SK-N-SH treated with all-trans-retinoic acid at 6 μM for 48 hours (cell line): ENCODE measurements around the gene BTBD17.
A peak's percentile ranks its signal among the peaks of the same experiment; 100 is the strongest.

Experiments
- CSDC2 ChIP-seq: fragments of 250-450 bp; sonication (Bioruptor Pico); IDR thresholded peaks from 2 replicates; pipeline ENCODE4 v1.5.0; 2020; ENCODE audit warnings: mild to moderate bottlenecking, moderate library complexity
- OSR1 ChIP-seq: fragments of 250-450 bp; sonication (Bioruptor Pico); IDR thresholded peaks from 2 replicates; pipeline ENCODE4 v1.8.0; 2022; ENCODE audit warnings: moderate library complexity, mild to moderate bottlenecking, inconsistent platforms
- TCF4 ChIP-seq: fragments of 250-450 bp; sonication (Bioruptor Pico); IDR thresholded peaks from 2 replicates; pipeline ENCODE4 v1.8.0; 2021; ENCODE audit warnings: mild to moderate bottlenecking, moderate library complexity, borderline replicate concordance
- TOX ChIP-seq: fragments of 250-450 bp; sonication (Bioruptor Pico); IDR thresholded peaks from 2 replicates; pipeline ENCODE4 v1.8.0; 2021; ENCODE audit warnings: mild to moderate bottlenecking, moderate library complexity, borderline replicate concordance
- ZC3H10 ChIP-seq: fragments of 250-450 bp; sonication (Bioruptor Pico); IDR thresholded peaks from 2 replicates; pipeline ENCODE4 v1.5.1; 2021; ENCODE audit warnings: mild to moderate bottlenecking, moderate library complexity
- TF ChIP-seq, protein P1 (sequence below): fragments of 250-450 bp; sonication (Bioruptor Pico); IDR thresholded peaks from 2 replicates; pipeline ENCODE4 v1.8.0; 2020; ENCODE audit warnings: mild to moderate bottlenecking, moderate library complexity, borderline replicate concordance

GRCh38 chr17:74368341-74369081 is 6.8 kb upstream of the BTBD17 start:
- TF ChIP-seq CSDC2, result no peak
- TF ChIP-seq OSR1 (CRISPR knock-in tag), result no peak
- no peak for TF ChIP-seq TOX (CRISPR knock-in tag)
- TF ChIP-seq TCF4, result no peak
- TF ChIP-seq, protein P1, sequence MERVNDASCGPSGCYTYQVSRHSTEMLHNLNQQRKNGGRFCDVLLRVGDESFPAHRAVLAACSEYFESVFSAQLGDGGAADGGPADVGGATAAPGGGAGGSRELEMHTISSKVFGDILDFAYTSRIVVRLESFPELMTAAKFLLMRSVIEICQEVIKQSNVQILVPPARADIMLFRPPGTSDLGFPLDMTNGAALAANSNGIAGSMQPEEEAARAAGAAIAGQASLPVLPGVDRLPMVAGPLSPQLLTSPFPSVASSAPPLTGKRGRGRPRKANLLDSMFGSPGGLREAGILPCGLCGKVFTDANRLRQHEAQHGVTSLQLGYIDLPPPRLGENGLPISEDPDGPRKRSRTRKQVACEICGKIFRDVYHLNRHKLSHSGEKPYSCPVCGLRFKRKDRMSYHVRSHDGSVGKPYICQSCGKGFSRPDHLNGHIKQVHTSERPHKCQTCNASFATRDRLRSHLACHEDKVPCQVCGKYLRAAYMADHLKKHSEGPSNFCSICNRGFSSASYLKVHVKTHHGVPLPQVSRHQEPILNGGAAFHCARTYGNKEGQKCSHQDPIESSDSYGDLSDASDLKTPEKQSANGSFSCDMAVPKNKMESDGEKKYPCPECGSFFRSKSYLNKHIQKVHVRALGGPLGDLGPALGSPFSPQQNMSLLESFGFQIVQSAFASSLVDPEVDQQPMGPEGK (CRISPR knock-in tag), result peak; percentile 68; the same call in 1 of the 2 replicates
- no peak for TF ChIP-seq ZC3H10 (CRISPR knock-in tag)
